Right atrium auricular region (tissue), 2 donors: ENCODE results near the gene TBXA2R. TPM values are rescaled to one million over a fixed set of nuclear protein-coding genes. Genes with fewer than 3 reads are reported as not detected.
"Not testable (repeated sequence)": the region's sequence is repeated elsewhere in the genome, so short reads cannot be mapped to it uniquely, and the experiment has no call there.

Source experiments
- DNase-seq: peaks from one replicate; pipeline ENCODE4 v3.0.0-alpha.2; 2019; ENCODE audit warnings: low spot score
- H3K27ac ChIP-seq, 2 donors: fragments of 200-600 bp; sonication (generic); 1 replicate in 1 of 2; 2 replicates in 1 of 2; pipeline ENCODE4 v1.5.1; 2016 to 2019
- H3K27me3 ChIP-seq, 2 donors: fragments of 200-600 bp; sonication (generic); one replicate each; pipeline versions ENCODE4 v1.5.1 to v1.6.0; 2017 to 2019
- H3K36me3 ChIP-seq: fragments of 200-600 bp; sonication (generic); one replicate; pipeline ENCODE4 v1.5.1; 2016
- H3K4me1 ChIP-seq, 2 donors: fragments of 200-600 bp; sonication (generic); one replicate each; pipeline versions ENCODE4 v1.5.1 to v1.6.0; 2017 to 2019
- H3K4me3 ChIP-seq, 2 donors: fragments of 200-600 bp; sonication (generic); 1 replicate in 1 of 2; 2 replicates in 1 of 2; pipeline ENCODE4 v1.5.1; 2017 to 2019; ENCODE audit warnings: mild to moderate bottlenecking in 1 of 2, moderate library complexity in 1 of 2
- H3K9me3 ChIP-seq, 2 donors: fragments of 200-600 bp; sonication (generic); one replicate each; pipeline ENCODE4 v1.5.1; 2019
- CTCF ChIP-seq, 2 donors: fragments of 200-600 bp; sonication (generic); IDR thresholded peaks; one replicate each; pipeline ENCODE4 v1.5.1; 2019; ENCODE audit warnings: antibody characterized with exemption in 2 of 2
- total RNA-seq, 2 donors: library from RNA; depleted of rRNA; stranded (reverse); fragments of >200 nt; gene quantifications; one replicate each; pipeline ENCODE4 v1.1.0, GENCODE V29; 2016

TBXA2R gene
- total RNA-seq, 2 donors from 2014 or later, result 0.67 to 1.1 TPM

- no peaks in the 10 kb centered on the region for H3K27me3 ChIP-seq
Measured at GRCh38 chr19:3632098-3632497, 25.4 kb upstream of the TBXA2R start.

GRCh38 chr19:3631053-3631861 is 24.6 kb upstream of the TBXA2R start:
- Histone ChIP-seq H3K27ac (no peak overlapping the region), H3K4me1 (peaks cover 0 to 6% of the 10 kb centered on the region in 2 donors), H3K27me3 (no peaks in the 10 kb centered on the region), H3K9me3 (no peaks in the 10 kb centered on the region), H3K36me3 (peaks cover 26% of the 10 kb centered on the region), H3K4me3 (no peak overlapping the region)
- no peak for DNase-seq
- no peak for TF ChIP-seq CTCF (IDR thresholded peaks at IDR 0.05)

More at GRCh38 chr19:3632098-3632497, 25.4 kb upstream of the TBXA2R start:
- H3K9me3 ChIP-seq, result no peaks in the 10 kb centered on the region
- DNase-seq, result no peak
- TF ChIP-seq CTCF (IDR thresholded peaks at IDR 0.05), result no peak
- H3K36me3 ChIP-seq, result peaks cover 33% of the 10 kb centered on the region
- no peak overlapping the region for H3K4me3 ChIP-seq
- H3K4me1 ChIP-seq, result peaks cover 0 to 4% of the 10 kb centered on the region in 2 donors
- no peak overlapping the region for H3K27ac ChIP-seq

DNA sequence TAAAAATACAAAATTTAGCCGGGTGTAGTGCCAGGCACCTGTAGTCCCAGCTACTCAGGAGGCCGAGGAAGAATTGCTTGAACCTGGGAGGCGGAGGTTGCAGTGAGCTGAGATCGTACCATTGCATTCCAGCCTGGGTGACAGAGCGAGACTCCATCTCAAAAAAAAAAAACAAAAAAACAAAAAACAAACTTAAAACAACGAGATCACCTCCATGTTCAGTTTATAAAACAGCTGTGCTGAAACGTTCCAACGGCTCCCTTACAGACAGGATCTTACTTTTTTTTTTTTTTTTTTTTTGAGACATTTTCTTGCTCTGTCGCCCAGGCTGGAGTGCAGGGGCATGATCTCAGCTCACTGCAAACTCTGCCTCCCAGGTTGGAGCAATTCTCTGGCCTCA is 22.1 kb upstream of the TBXA2R start:
- H3K36me3 ChIP-seq, result peaks cover 26% of the 10 kb centered on the region
- H3K27ac ChIP-seq, H3K27me3 ChIP-seq: not testable (repeated sequence)

DNA sequence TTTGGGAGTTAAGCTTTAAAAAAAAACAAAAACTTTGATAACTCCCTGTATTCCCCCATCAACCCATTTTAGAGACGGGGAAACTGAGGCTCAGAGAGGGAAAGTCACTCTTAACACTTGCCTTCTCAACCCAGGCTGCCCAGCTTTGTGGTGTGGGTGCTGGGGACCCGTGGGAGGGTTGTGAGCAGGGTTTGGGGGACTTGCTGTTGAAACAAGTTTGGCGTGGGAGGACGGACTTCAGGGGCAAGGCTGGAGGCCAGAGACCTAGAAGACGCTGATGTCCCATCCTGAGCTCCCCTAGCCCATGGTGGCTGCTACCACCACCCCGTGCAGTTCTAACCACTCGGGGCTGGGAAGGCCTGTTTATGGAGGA is 20.7 kb upstream of the TBXA2R start:
- DNase-seq, result no peak
- H3K4me3 ChIP-seq, result peak overlapping the region in 1 of 2 donors; percentile 98

More for the DNA sequence above, 22.1 kb upstream of the TBXA2R start:
- H3K4me1 ChIP-seq, result peaks cover 0 to 30% of the 10 kb centered on the region in 2 donors
- H3K4me3 ChIP-seq, H3K9me3 ChIP-seq, DNase-seq: not testable (repeated sequence)

DNA sequence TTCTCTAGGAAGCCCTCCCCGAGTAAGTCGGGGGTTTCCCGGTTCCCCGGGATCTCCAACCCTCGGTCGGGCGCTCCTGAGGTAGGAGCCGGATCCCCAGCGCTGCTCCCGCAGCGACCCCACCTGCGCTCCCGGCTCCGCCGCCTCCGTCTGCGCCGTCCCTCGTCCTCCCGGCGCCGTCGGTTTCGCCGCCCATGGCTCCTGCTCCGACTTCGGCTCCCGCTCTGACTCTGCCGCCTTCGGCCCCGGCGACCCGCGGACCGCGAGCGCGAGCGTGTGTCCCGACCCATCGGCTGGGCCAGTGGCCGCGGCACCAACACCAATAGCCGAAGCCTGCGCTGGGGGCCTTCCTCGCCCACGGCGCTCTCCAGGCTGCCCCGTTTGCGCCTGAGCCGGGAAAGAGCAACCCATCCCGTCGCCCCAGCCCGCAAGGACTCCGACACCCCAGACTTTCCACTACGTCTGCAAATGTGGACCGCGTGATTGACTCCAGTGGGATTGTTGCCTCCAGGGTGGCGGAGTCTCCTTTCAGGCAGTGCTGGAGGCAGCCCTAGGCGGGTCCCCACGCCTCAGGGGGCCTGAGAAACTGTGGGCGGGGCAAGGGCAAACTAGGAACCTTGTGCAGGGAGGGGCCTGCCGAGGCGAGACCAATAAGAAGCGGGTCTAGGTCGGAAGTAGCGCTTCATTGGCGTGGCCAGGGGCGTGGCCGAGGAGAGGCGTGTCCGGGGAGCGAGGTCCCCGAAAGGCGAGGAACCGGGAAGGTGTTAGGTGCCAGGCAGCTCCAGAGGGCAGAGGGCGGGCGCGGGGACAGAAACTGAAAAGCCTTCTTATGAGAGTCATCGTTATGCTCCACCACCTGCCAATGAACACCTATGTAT is 20.0 kb upstream of the TBXA2R start, which contains the start of gene CACTIN:
Gene CACTIN (minus strand): TSS at position 318 of the 878 bp plus-strand sequence. CDS start 28 bp downstream, at position 290.
- no peaks in the 10 kb centered on the region for H3K9me3 ChIP-seq
- H3K27me3 ChIP-seq, result no peaks in the 10 kb centered on the region
- H3K27ac ChIP-seq, result peak within 1 kb of the TSS; percentile 92 to 93
- peaks cover 20% of the 10 kb centered on the region for H3K36me3 ChIP-seq
- peak in 1 of 2 donors; percentile 28 for TF ChIP-seq CTCF (IDR thresholded peaks at IDR 0.05)
- peaks cover 0 to 30% of the 10 kb centered on the region in 2 donors for H3K4me1 ChIP-seq
- peak within 1 kb of the TSS; percentile 85 to 98 for H3K4me3 ChIP-seq
- peak; percentile 97 for DNase-seq

More for the DNA sequence above, 20.7 kb upstream of the TBXA2R start:
- H3K27ac ChIP-seq, result peak overlapping the region; percentile 92 to 93
- no peaks in the 10 kb centered on the region for H3K27me3 ChIP-seq
- H3K4me1 ChIP-seq, result peaks cover 0 to 30% of the 10 kb centered on the region in 2 donors
- H3K9me3 ChIP-seq, result no peaks in the 10 kb centered on the region
- peaks cover 23% of the 10 kb centered on the region for H3K36me3 ChIP-seq
- no peak for TF ChIP-seq CTCF (IDR thresholded peaks at IDR 0.05)
